Gastroesophageal sphincter (tissue), 3 donors: Measurements from ENCODE around the gene MAPK4.

Experiments used
- POLR2A ChIP-seq, 2 donors: fragments of 450-650 bp; IDR thresholded peaks; one replicate each; pipeline ENCODE4 v1.6.1; 2017; ENCODE audit warnings: antibody characterized with exemption in 2 of 2, mild to moderate bottlenecking in 2 of 2, moderate library complexity in 1 of 2
- POLR2AphosphoS5 ChIP-seq: sonication (generic); formaldehyde crosslinking; IDR thresholded peaks from one replicate; pipeline ENCODE4 v1.6.1; 2017; ENCODE audit warnings: antibody characterized with exemption
- TF ChIP-seq, protein P1 (sequence below), 4 experiments: fragments of 200-600 bp in 2 of 4; fragments of 450-650 bp in 2 of 4; sonication (generic) in 1 of 4; IDR thresholded peaks; one replicate each; pipeline ENCODE4 v1.5.1; 2017 to 2019; ENCODE audit warnings: antibody characterized with exemption in 4 of 4, mild to moderate bottlenecking in 2 of 4, moderate library complexity in 2 of 4

DNA sequence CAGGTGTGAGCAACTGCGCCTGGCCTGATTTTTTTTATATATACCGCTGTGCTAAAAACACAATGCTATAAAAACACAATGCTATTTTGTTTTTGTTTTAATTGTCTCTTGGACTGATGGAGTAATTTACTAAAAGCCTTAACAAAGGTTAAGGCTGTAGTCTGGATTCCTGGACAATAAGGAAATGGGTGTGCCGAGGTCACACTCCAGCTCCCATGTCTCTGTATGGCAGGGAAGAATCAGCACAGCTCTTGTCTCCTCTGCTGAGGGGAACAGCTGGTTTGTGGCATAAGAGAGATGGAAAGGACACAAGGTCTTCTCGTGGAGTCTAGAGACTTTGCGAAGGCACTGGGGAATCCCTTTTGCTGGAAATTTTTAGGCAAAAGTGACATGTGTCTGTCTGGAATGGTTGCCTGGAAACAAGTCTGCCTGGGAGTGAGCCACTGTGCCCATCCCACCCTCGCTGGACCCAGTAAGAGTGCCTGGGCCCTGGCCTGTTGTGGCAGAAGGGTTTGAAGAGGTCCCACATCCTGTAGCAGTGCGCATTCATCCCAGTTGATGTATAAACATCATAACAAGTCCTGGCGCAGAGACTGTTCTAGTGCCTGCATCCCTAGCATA lies 73.1 kb downstream of the MAPK4 start:
- TF ChIP-seq POLR2AphosphoS5 (no peak), POLR2A (IDR thresholded peaks at IDR 0.05) (no peak)
- TF ChIP-seq, protein P1, sequence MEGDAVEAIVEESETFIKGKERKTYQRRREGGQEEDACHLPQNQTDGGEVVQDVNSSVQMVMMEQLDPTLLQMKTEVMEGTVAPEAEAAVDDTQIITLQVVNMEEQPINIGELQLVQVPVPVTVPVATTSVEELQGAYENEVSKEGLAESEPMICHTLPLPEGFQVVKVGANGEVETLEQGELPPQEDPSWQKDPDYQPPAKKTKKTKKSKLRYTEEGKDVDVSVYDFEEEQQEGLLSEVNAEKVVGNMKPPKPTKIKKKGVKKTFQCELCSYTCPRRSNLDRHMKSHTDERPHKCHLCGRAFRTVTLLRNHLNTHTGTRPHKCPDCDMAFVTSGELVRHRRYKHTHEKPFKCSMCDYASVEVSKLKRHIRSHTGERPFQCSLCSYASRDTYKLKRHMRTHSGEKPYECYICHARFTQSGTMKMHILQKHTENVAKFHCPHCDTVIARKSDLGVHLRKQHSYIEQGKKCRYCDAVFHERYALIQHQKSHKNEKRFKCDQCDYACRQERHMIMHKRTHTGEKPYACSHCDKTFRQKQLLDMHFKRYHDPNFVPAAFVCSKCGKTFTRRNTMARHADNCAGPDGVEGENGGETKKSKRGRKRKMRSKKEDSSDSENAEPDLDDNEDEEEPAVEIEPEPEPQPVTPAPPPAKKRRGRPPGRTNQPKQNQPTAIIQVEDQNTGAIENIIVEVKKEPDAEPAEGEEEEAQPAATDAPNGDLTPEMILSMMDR (IDR thresholded peaks at IDR 0.05) = no peak
